ENCODE data around the gene ERC1. TPM values are rescaled to one million over a fixed set of nuclear protein-coding genes. Genes with fewer than 3 reads are reported as not detected.

Gene ERC1
- total and polyA plus RNA-seq, 2 donors (not counting 3 experiments of a cell fraction or from before 2014, with no cell fraction given) = 11.7 to 66.1 TPM

GRCh38 chr12:1053690-1054089 lies 62.7 kb downstream of the ERC1 start:
- dilution Hi-C loops (cut with MboI; ENCODE audit: extremely low pct_ligation_motif_present, low sequenced_read_pairs) (no loop called here), intact Hi-C loops (cut with micrococcal nuclease) (no loop called here)
- DNase-seq (ENCODE audit: low read depth, low spot score) (no peak), FAIRE-seq (no peak)
- no peak overlapping the region for H3K4me3 ChIP-seq (replicated peaks in 1 of 3; ENCODE audit: insufficient read depth in 1 of 3, low read depth in 1 of 3, low read length in 3 of 3)
- POLR2A ChIA-PET = no interaction called here
- H2AFZ ChIP-seq (ENCODE audit: low read depth, low read length) = no peak overlapping the region
- H3K9me3 ChIP-seq (replicated peaks; ENCODE audit: control insufficient read depth, insufficient read depth, low read length) = no peaks in the 10 kb centered on the region
- peaks cover 3% of the 10 kb centered on the region for H3K4me1 ChIP-seq (ENCODE audit: control insufficient read depth, extremely low read depth, insufficient read depth, low read length)
- BruUV-seq (replicated peaks) = no TSS peak
- no peaks in the 10 kb centered on the region for H3K27me3 ChIP-seq (ENCODE audit: control insufficient read depth in 2 of 2, insufficient read depth in 2 of 2, low read length in 2 of 2)
- H3K9me1 ChIP-seq (replicated peaks; ENCODE audit: control insufficient read depth, extremely low read depth, insufficient read depth, low read length) = no peaks in the 10 kb centered on the region
- TF ChIP-seq POLR2AphosphoS5 (IDR thresholded peaks at IDR 0.05; ENCODE audit: insufficient read depth, low read depth, low read length) (no peak), POLR2A (IDR thresholded peaks at IDR 0.05; ENCODE audit: low read depth, low read length) (no peak), GATA2 (IDR thresholded peaks at IDR 0.05; ENCODE audit: insufficient read depth, insufficient read length, low read depth, low read length) (no peak), FOS (IDR thresholded peaks at IDR 0.05; ENCODE audit: borderline replicate concordance, insufficient read depth, low read length) (no peak), MAX (IDR thresholded peaks at IDR 0.05; ENCODE audit: insufficient read depth, insufficient read length) (no peak), MYC (IDR thresholded peaks at IDR 0.05; ENCODE audit: low read depth, low read length) (no peak), EZH2 (IDR thresholded peaks at IDR 0.05; ENCODE audit: borderline replicate concordance, low read depth, low read length, severe bottlenecking) (no peak), JUN (IDR thresholded peaks at IDR 0.05; ENCODE audit: borderline replicate concordance, insufficient read depth, insufficient read length, low read depth) (no peak), CTCF (IDR thresholded peaks at IDR 0.05; ENCODE audit: extremely low read depth in 1 of 2, insufficient read depth in 1 of 2, low read depth in 1 of 2, low read length in 2 of 2) (no peak)
- H4K20me1 ChIP-seq (replicated peaks; ENCODE audit: control insufficient read depth, extremely low read depth, insufficient read depth, low read length) = no peaks in the 10 kb centered on the region
- H3K79me2 ChIP-seq (ENCODE audit: control insufficient read depth, insufficient read depth, low read length) = peaks cover 9% of the 10 kb centered on the region
- H3K4me2 ChIP-seq (ENCODE audit: insufficient read depth, low read length) = no peak overlapping the region
- CTCF ChIA-PET = interaction anchor here (1.0 to 1.4 kb wide), 9 partner anchors 9 to 104 kb away, joined by 3 to 5 read pairs (median 3); partner anchors contain the start of gene RAD52
- H3K36me3 ChIP-seq (ENCODE audit: control insufficient read depth in 2 of 2, extremely low read depth in 1 of 2, insufficient read depth in 2 of 2, low read length in 2 of 2) = no peaks in the 10 kb centered on the region
- no peak overlapping the region for H3K27ac ChIP-seq (ENCODE audit: insufficient read depth, low read depth, low read length)
- no peak overlapping the region for H3K9ac ChIP-seq (replicated peaks; ENCODE audit: extremely low read depth, insufficient read depth, low read length)
